ENCODE data around the gene ADARB2. TPM values are rescaled to one million over a fixed set of nuclear protein-coding genes. Genes with fewer than 3 reads are reported as not detected.

Gene ADARB2
- total RNA-seq, 1 experiment from 2014 or later, result not detected

DNA sequence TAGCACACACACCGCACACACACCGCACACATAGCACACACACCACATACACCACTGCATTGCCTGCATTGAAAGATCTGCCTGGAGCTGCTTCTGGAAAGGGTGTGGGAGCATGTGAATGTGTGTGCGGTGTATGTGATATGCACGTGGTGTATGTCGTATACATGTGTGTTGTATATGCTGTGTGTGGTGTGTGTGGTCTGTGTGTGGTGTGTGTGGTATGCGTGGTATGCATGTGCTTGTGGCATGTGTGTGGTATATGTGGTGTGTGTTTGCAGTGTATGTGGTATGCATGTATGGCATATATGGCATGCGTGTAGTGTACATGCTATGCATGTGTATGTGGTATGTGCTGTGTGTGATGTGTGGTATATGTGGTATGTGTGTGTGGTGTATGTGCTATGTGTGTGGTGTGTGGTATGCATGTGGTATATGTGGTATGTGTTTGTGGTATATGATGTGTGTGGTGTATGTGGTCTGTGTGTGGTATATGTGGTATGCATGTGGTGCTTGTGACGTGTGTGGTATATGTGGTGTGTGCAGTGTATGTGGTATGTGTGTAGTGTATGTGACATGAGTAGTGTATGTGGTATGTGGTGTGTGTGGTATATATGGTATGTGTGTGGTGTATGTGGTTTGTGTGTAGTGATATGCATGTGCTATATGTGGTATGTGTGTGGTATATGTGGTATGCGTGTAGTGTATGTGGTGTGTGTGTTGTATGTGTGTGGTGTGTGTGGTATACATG is 505.0 kb downstream of the ADARB2 start:
- CTCF ChIA-PET, result no interaction called here
- no peak for DNase-seq
- Mint-ChIP-seq H3K4me3 (ENCODE audit: low read depth, unreplicated experiment) (no peak overlapping the region), H3K27ac (ENCODE audit: unreplicated experiment) (no peak overlapping the region), H3K36me3 (ENCODE audit: insufficient read depth, unreplicated experiment) (no peaks in the 10 kb centered on the region), H3K9me3 (ENCODE audit: low read depth, unreplicated experiment) (no peaks in the 10 kb centered on the region), H3K27me3 (ENCODE audit: unreplicated experiment) (peaks cover 30% of the 10 kb centered on the region), H3K4me1 (ENCODE audit: low read depth, unreplicated experiment) (no peaks in the 10 kb centered on the region)
- intact Hi-C loops (cut with micrococcal nuclease; ENCODE audit: unreplicated experiment), result no loop called here
- BruUV-seq (replicated peaks), result no TSS peak
- TF ChIP-seq, protein P1, sequence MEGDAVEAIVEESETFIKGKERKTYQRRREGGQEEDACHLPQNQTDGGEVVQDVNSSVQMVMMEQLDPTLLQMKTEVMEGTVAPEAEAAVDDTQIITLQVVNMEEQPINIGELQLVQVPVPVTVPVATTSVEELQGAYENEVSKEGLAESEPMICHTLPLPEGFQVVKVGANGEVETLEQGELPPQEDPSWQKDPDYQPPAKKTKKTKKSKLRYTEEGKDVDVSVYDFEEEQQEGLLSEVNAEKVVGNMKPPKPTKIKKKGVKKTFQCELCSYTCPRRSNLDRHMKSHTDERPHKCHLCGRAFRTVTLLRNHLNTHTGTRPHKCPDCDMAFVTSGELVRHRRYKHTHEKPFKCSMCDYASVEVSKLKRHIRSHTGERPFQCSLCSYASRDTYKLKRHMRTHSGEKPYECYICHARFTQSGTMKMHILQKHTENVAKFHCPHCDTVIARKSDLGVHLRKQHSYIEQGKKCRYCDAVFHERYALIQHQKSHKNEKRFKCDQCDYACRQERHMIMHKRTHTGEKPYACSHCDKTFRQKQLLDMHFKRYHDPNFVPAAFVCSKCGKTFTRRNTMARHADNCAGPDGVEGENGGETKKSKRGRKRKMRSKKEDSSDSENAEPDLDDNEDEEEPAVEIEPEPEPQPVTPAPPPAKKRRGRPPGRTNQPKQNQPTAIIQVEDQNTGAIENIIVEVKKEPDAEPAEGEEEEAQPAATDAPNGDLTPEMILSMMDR (IDR thresholded peaks at IDR 0.05; ENCODE audit: unreplicated experiment), result no peak

DNA sequence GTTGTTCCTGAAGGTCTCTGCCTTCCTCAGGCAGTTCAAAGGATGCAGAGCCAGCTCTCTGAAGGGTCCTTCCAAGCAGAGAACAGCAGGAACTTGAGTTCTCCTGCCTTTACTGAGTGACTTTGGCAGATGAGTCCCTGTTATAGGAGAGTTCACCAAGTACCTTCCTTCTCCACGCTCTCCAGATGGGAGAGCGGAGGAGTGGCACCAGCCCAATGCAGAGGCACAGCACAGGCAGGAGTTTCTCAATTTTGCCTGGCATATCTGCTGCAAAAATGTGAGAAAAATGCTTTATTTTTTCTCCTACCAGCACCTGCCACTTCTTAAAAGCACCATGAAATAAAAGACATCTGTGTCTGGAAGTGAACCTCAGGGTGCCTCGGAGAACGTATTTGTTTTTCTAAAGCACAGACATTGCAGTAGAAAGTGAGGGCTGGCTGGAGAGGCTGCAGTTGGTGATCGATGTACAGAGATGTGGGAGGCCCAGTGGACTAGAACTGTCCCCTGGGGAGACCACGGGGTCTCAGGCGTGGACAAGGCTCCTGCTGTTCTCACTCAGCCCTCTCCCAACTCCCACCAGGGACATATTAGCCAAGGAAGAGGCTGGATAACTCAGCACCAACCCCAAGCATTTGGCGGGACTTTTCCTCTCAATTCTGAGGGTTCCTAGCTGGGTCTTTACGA is 506.6 kb downstream of the ADARB2 start:
- no TSS peak for BruUV-seq (replicated peaks)
- no peak for DNase-seq
- Mint-ChIP-seq H3K4me3 (ENCODE audit: low read depth, unreplicated experiment) (no peak overlapping the region), H3K27ac (ENCODE audit: unreplicated experiment) (no peak overlapping the region), H3K9me3 (ENCODE audit: low read depth, unreplicated experiment) (peaks cover 2% of the 10 kb centered on the region), H3K36me3 (ENCODE audit: insufficient read depth, unreplicated experiment) (no peaks in the 10 kb centered on the region), H3K27me3 (ENCODE audit: unreplicated experiment) (peaks cover 46% of the 10 kb centered on the region), H3K4me1 (ENCODE audit: low read depth, unreplicated experiment) (no peaks in the 10 kb centered on the region)
- CTCF ChIA-PET, result no interaction called here
- intact Hi-C loops (cut with micrococcal nuclease; ENCODE audit: unreplicated experiment), result no loop called here
- TF ChIP-seq, protein P1 (IDR thresholded peaks at IDR 0.05; ENCODE audit: unreplicated experiment), result no peak

DNA sequence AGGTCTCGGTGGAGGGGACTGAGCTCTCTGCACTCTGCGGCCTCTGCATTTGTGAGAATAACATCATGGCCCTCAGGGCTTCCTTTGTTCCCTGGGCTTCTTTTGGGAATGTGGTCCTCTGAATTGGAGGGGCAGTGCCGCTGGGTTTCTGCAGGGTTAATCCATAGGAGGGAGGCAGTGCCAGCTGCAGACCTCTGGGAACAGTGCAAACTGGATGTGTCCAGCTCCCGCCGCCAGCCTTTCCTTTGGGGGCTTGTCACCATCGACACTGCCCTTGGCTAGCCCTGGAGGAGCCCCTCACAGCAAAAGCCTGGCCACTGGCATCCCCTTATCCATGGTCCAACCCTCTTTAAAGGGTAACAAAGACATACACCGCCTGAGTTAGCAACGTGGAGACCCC is 507.2 kb downstream of the ADARB2 start:
- no peaks in the 10 kb centered on the region for H3K36me3 Mint-ChIP-seq (ENCODE audit: insufficient read depth, unreplicated experiment)
- no peak overlapping the region for H3K27ac Mint-ChIP-seq (ENCODE audit: unreplicated experiment)
- intact Hi-C loops (cut with micrococcal nuclease; ENCODE audit: unreplicated experiment), result no loop called here
- no peak overlapping the region for H3K4me3 Mint-ChIP-seq (ENCODE audit: low read depth, unreplicated experiment)
- H3K4me1 Mint-ChIP-seq (ENCODE audit: low read depth, unreplicated experiment), result no peaks in the 10 kb centered on the region
- CTCF ChIA-PET, result no interaction called here
- H3K9me3 Mint-ChIP-seq (ENCODE audit: low read depth, unreplicated experiment), result peaks cover 2% of the 10 kb centered on the region
- no peak for DNase-seq
- TF ChIP-seq, protein P1 (IDR thresholded peaks at IDR 0.05; ENCODE audit: unreplicated experiment), result no peak
- H3K27me3 Mint-ChIP-seq (ENCODE audit: unreplicated experiment), result peaks cover 52% of the 10 kb centered on the region
- no TSS peak for BruUV-seq (replicated peaks)

DNA sequence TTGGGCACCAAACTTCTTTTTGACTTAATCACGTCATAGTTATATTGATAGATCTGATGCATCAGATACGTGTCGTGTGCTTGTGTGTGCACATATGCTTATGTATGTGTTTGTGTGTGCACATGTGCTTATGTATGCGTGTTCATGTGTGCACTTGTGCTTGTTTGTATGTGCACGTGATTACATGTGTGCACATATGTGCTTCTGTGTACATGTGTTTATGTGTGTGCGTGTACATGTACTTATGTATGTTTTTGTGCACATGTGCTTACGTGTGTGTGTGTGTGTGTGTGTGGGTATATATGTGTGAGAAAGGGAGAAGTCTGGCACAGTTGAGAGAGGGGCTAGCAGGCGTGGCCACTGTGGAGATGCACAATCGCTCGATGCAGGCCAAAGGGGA is 507.8 kb downstream of the ADARB2 start:
- no peak for DNase-seq
- Mint-ChIP-seq H3K27me3 (ENCODE audit: unreplicated experiment) (peaks cover 58% of the 10 kb centered on the region), H3K36me3 (ENCODE audit: insufficient read depth, unreplicated experiment) (no peaks in the 10 kb centered on the region), H3K4me3 (ENCODE audit: low read depth, unreplicated experiment) (no peak overlapping the region), H3K27ac (ENCODE audit: unreplicated experiment) (no peak overlapping the region), H3K4me1 (ENCODE audit: low read depth, unreplicated experiment) (no peaks in the 10 kb centered on the region), H3K9me3 (ENCODE audit: low read depth, unreplicated experiment) (peaks cover 2% of the 10 kb centered on the region)
- TF ChIP-seq, protein P1 (IDR thresholded peaks at IDR 0.05; ENCODE audit: unreplicated experiment), result no peak
- intact Hi-C loops (cut with micrococcal nuclease; ENCODE audit: unreplicated experiment), result no loop called here
- CTCF ChIA-PET, result no interaction called here
- BruUV-seq (replicated peaks), result no TSS peak

All from Calu3 (cell line).